Stimulated activated CD4-positive, alpha-beta T cell treated with anti-CD3 and anti-CD28 coated beads, Interleukin-15, amount 100 ng/mL, for 1 hour (primary cell): ENCODE results near the gene NCOA6.
"Not testable (repeated sequence)": the region's sequence is repeated elsewhere in the genome, so short reads cannot be mapped to it uniquely, and the experiment has no call there.

ENCODE experiments used
- DNase-seq, 2 donors: peaks; one replicate each; pipeline ENCODE4 v3.0.0-alpha.2; 2020; ENCODE audit warnings: low read depth in 1 of 2, low spot score in 1 of 2

Gene NCOA6

DNA sequence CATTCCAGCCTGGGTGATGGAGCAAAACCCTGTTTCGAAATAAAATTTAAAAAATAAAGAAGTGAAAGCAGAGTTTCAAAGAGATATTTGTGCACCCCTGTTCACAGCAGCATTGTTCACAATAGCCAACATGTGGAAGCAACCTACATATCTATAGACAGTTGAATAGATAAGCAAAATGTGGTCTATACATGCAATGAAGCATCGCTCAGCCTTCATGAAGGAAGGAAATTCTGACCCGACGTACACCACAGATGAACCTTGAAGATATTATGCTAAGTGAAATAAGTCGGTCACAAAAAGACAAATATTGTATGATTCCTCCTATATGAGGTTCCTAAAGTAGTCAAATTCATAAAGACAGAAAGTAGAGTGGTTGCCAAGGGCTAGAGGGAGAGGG is 6.5 kb upstream of the NCOA6 start:
- no peak for DNase-seq

DNA sequence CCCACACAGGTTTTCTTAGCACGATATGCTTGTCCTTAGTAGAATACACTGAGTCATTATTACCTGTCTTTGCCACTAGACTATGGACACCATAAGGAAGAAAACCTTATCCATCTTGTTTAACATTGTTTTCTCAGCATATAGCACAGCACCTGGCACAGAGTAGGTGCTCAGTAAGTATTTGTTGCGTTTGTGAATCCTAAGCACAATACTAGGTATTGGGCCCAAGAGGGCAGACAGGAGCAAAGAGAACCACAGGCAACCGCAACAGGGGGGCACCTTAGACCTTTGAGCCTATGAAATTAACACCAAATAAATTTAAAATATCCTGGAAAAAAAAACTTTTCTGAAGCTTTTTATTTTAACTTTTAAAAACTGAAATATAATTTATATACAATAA is 3.7 kb upstream of the NCOA6 start:
- DNase-seq = no peak

DNA sequence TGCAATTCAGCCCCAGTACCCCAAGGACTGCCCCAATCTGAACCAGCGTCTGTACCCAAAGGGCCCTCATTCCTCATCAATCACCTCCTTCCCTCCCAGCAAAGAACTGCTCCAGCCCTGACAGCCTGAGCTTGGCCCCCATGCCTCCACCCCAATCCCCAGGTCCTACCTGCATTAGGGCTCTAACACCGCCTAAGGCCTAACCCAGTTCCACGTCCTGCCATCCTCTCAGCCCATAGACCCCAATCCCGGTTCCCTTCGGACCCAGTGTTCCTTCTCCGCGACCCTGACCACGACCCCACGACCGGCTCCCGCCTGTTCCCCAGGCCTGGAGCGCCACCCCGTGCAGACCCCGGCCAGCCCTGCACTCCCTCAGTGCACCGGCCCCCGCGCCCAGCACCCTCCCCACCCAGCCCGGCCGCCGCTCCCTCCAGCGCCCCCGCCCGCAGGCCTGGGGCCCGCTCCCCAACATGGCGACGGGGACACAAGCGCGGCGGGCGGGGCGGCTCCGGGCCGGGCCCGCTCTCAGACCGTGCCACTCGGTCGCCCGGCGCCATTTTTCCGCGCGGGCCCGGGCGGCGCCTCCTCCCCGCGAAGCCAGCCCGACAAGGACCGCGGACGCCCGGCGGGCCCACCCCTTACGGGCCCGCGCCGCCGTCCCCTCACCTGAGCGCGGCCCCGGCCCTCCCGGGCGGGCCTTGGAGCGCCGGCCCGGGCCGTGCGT is 483 bp downstream of the NCOA6 start:
- peak; percentile 44 to 58 for DNase-seq

DNA sequence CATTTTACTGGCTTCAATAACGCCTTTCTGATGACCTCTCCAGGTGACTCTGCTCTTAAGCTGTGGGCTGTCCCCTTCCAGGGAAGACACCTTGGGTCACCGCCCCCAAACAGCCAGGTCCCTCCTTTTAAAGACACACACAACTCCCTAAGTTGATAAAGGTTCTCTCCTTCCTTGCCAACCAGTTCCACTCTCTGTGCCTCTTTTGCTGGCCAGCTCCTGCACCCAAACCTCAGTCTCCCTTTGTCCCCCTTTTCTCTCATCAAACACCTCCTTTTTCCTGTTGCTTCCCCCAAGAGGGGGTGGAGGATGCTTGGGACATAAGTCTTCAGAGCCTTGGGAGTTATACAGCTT is 1.0 kb downstream of the NCOA6 start:
- peak; percentile 41 to 54 for DNase-seq

DNA sequence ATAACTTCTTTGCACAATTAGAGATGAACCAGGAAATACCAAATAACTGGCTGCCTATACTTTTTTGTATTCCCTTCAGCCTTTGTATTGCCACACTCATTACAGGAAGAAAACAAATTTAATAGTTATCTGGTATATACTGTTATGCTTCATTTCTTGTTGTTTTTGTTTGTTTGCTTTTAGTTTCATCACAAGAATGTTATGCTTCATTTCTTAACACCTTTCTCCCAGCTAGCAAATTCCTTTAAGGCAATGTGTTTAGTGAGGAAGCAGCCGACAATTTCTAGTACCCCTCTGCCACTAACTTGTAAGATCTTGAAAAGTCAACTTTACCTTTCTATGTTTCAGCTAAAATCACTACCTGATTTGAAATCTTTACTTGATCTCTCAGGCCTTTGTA is 1.4 kb downstream of the NCOA6 start:
- DNase-seq = no peak

DNA sequence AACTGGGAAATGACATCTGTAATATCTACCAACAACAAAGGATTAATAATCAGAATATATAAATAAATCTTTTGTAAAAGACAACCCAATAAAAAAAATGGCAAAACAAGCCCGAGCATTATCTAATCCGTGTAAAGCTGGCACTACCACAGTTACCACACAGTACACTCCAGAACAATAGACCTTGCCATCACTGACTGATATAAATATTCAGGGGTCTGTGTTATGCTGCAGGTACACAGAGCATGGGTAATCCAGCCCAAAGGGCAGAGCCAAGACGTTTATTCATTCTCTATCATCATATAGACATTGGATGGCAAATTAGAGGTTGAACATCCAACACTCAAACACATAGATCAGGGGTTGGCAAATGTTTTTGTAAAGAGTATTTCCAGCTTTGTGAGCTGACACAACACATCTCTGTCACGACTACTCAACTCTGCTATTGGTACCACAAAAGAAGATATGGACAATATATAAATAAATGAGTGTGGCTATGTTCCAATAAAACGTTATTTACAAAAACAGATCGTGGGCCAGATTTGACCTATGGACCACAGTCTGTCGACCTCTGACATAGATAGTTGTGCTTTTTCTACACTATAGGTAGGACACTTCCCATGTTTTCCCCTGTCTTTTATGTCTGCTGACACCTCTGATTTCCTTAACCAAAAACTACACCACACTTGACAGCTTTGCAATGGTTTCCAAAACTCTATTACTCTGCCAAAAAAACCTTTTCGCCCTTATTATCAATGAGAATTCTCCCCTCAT is 4.5 kb downstream of the NCOA6 start:
- DNase-seq = no peak

DNA sequence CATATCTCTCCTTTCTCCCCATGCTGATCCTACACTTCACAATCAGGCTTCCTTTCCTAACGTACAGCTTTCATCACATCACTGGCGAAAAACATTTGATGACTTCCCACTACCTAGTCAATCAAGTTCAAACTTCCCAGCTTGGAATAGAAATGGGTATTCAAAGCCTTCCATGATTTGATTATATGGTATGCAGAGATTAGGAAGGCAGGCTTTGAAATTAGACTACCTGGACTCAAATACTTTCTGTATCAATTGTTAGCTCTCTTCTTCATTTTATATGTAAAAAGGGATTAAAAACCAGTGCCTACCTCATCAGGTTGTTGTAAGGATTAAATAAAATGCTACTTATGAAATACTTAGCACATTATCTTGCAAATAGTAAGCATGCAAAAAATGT is 7.7 kb downstream of the NCOA6 start:
- DNase-seq = no peak

DNA sequence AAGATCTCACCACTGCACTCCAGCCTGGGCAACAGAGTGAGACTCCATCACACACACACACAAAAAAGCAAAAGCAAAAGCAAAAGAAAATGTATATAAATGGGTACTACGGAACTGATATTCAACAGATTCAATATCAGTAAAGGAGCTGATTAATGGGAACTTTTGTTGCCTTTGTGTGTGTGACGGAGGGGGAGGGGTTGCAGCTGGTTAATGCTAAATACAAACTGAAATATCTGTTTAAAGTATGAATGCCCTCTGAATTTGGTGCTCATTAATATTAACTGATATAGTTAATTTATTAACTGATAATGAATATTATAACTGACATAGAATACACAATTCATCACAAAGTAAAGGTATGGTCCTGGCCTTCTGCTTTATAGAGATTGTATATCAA is 8.4 kb downstream of the NCOA6 start:
- no peak for DNase-seq

DNA sequence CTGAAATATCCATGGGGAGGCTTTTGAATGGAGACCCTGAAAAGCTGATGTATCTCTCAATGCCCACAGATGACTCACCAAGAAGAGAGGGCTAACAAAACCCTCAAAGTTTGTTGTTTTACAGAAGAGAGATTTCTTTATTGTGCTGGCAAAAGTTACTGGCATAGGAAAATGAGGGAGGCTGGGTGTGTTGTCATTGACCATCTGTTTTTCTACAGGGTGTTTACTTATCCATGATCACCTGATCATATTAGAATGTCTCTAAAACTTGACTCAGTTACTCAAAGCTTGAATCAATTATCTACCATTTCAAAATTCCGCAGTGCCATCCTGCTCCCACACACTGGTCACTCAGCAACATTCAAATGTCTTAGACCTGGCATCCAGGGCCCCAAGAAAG is 9.8 kb downstream of the NCOA6 start:
- no peak for DNase-seq

DNA sequence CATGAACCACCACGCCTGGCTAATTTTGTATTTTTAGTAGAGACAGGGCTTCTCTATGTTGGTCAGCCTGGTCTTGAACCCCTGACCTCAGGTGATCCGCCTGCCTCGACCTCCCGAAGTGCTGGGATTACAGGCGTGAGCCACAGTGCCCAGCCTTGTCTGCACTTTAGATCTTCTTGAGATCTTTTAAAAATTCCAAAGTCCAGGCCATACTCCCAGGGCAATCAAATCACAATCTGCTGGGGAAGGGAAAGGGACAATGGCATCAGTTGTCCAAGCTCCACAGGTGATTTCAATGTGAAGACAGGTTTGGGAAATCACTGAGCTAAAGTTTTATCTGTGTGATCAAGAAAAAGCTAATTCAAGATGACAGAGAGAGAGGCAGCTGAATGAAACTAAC is 16.9 kb downstream of the NCOA6 start:
- DNase-seq = no peak

DNA sequence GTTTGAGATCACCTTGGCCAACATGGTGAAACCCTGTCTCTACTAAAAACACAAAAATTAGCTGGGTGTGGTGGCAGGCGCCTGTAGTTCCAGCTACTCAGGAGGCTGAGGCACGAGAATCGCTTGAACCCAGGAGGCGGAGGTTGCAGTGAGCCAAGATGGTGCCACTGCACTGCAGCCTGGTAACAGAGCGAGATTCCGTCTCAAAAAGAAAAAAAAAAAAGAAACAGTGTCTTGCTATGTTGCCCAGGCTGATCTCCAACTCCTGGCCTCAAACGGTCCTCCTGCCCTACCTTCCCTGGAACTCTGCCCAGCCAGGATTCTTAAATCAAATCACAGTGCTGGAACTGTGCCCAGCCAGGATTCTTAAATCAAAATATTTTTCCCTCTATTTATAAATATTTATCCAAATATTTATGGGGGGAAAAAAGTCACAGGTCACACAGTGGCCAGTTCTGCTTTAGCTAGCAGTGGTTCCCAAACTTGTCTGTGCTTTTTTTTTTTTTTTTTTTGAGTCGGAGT is 17.4 kb downstream of the NCOA6 start:
- not testable (repeated sequence) for DNase-seq

DNA sequence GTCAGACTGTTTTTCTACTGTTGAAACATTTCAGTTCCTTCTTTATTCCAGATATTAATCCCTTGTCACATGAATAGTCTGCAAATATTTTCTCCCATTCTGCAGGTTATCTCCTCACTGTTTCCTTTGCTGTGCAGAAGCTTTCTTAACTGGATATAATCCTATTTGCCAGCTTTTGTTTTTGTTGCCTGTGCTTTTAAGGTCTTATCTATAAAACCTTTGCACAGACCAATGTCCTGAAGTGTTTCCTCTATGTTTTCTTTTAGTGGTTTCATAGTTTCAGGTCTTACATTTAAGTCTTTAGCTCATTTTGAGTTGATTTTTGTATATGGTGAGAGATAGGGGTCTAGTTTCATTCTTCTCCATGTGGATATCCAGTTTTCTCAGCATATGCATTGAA is 19.2 kb downstream of the NCOA6 start:
- DNase-seq = no peak

DNA sequence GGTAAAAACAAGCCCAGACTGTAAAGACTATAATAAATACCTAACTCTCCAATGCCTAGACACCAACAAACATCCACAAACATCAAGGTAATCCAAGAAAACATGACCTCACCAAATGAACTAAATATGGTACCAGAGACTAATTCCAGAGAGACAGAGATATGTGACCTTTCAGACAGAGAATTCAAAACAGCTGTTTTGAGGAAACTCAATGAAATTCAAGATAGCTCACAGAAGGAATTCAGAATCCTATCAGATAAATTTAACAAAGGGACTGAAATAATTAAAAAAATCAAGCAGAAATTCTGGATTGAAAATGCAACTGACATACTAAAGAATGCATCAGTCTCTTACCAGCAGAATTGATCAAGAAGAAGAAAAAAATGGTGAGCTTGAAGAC is 26.6 kb downstream of the NCOA6 start:
- no peak for DNase-seq

DNA sequence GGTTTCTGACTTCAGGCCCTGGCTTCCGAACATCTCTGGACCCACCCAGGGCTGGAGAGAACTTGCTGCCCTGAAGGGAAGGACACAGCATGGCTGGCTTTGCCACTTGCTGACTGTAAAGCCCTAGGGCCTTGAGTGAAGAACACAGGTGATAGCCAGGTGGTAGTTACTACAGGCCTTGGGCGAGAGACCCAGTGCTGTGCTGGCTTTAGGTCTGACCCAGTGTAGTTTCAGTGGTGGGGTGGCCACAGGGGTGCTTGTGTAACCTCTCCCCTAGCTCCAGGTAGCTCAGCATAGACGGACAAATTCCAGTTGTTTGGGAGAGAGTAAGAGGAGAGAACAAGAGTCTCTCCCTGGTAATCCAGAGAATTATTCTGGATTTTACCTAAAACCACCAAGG is 27.1 kb downstream of the NCOA6 start:
- no peak for DNase-seq

DNA sequence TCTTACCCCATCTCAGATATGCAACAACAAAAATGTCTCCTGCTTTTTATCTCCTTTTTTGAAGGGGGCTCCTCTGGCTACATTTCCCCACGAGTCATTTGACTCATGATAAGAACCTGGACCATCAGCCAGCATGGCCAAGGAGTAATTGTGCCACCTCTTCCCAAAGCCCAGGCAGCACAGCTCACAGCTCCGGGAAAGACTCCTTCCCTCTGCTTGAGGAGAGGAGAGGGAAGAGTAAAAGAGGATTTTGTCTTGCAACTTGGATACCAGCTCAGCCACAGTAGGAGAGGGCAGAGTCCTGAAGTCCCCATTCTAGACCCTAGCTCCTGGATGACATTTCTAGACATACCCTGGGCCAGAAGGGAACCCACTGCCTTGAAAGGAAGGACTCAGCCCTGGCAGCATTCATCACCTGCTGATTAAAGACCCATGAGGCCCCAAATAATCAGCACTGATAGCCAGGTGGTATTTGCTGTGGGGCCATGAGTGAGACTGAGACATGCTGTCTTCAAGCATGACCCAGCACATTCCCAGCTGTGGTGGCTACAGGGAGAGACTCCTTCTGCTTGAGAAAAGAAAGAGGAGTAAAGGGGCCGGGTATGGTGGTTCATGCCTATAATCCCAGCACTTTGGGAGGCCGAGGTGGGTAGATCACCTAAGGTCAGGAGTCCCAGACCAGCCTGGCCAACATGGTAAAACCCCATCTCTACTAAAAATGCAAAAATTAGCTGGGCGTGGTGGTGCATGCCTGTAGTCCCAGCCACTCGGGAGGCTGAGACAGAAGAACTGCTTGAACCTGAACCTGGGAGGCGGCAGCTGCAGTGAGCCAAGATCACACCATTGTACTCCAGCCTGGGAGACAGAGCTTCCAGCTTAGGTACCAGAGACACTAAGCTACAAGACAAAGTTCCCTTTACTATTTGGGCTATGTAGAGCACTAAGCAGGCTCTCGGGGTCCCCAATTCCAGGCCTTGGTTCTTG is 28.1 kb downstream of the NCOA6 start:
- no peak for DNase-seq

DNA sequence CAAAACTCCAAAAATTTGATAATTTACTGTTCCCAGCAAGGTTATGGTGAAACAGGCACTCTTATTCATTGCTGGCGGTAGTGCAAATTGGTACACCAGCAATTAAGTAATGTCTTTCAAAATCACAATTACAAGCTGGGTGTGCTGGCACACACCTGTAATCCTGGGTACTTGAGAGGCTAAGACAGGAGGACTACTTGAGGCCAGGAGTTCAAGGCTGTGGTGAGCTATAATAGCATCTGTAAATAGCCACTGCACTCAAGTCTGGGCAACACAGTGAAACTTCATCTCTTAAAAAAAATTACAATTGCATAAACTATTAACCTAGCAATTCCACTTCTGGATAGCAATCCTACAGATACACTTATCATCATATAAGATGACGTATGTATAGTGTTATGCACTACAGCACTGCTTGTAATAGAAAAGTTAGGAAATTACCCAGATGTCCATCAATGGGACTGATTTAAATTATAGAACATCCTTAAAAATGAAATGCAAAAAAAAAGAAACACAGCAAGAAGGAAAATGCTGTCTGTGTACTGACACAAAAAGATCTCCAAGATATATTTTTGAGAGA is 31.4 kb downstream of the NCOA6 start:
- no peak for DNase-seq

DNA sequence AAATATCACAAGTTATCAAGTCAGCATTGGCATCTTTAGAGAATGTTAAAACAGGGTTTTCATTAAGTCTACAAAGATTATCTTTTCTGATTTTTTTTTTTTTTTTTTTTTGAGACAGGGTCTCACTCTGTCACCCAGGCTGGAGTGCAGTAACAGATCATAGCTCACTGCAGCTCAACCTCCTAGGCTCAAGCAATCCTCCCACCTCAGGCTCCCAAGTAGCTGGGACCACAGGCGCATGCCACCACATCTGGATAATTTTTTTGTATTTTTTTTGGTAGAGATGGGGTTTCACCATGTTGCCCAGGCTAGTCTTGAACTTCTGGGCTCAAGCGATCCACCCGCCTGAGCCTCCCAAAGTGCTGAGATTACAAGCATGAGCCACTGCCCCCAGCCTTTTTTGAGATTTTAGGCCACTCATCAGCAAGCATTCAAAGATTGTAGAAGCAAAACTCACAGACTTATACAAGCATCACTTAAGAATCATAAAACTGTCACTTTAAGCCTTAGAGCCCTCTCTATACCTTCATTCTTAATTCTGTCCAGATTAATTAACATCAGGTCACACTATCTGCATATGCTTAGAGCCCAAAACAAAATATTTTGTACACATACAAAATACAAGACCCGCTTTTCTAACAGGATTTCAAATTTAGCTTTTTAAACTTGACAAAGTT is 32.6 kb downstream of the NCOA6 start:
- no peak for DNase-seq

DNA sequence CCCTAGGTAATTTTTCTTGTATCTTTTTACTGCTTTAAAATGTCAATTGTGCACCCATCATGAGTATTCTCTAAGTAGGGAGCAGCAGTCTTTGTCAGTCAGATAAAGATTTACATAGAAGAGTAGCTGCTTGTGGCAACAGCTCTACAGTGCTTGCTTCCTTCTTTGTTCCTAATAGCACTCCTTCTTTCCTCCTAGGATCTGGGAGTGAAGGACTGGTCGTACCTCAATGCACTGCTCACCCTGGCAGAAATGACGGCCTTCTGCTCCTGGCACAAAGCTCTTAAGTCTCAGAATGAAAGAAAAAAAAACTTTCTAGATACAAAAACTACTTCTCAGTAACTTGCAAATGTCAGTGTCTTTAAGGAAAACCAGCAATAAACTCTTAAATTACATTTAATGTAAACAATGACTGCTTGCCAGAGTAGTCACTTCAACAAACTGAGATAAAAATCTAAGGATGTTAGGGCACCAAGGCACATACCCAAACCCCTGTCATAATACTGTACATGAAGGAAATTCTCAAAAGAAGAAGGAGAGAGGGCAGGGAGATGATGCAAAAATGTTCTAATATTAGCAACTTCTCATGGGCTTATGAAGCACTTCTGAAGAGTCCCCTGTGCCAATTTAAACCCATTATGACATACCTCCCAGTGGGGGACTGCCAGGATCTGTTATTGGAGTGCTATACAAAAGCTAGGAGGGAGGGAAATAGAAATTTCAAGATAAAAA is 34.0 kb downstream of the NCOA6 start:
- DNase-seq = no peak

DNA sequence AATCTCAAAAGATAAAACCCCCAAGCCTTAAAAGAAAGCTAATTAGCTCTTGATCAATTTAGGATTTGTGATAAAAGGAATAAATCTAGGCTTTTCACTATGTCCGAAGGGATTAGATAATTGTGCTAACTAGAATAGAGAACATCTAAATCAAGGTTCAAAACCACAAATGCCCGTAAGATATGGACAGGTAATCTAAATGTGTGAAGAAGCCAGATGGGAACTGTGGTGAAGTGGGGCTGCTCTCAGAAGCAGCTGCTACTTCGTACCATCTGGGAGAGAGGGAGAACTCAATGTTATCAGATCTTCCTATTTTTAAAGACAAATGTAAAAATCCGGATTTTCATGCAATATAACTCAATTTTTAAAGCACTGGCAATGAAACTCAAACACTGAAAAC is 44.2 kb downstream of the NCOA6 start:
- DNase-seq = no peak

DNA sequence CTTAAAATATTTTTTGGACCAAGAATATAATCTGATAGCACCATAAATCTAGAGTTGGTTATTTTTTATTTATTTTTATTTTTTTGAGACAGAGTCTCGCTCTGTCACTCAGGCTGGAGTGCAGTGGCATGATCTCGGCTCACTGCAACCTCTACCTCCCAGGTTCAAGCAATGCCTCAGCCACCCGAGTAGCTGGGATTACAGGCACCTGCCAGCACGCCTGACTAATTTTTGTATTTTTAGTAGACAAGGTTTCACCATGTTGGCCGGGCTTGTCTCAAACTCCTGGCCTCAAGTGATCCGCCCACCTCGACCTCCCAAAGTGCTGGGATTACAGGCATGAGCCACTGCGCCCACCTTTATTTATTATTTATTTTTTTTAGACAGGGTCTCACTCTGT is 45.2 kb downstream of the NCOA6 start:
- not testable (repeated sequence) for DNase-seq
